Omental fat pad (tissue), 4 donors: ENCODE data around the gene CDC25C. TPM values are rescaled to one million over a fixed set of nuclear protein-coding genes. Genes with fewer than 3 reads are reported as not detected.
"Not testable (repeated sequence)": the region's sequence is repeated elsewhere in the genome, so short reads cannot be mapped to it uniquely, and the experiment has no call there.

ENCODE experiments used
- ATAC-seq: fragments of 150-250 bp; one replicate; pipeline ENCODE4 v1.9.1; 2016; ENCODE audit warnings: mild to moderate bottlenecking, moderate library complexity; ENCODE audit not compliant: low FRiP score
- DNase-seq: peaks from one replicate; pipeline ENCODE4 v3.0.0-alpha.2; 2019; ENCODE audit warnings: low spot score
- total RNA-seq, 4 donors: library from RNA; depleted of rRNA; stranded (reverse); fragments of >200 nt; gene quantifications; one replicate each; pipeline ENCODE4 v1.1.0, GENCODE V29; 2016
- TF ChIP-seq, protein P1 (sequence below), 3 donors: fragments of 450-650 bp; IDR thresholded peaks; one replicate each; pipeline ENCODE4 v1.5.1; 2016 to 2017; ENCODE audit warnings: antibody characterized with exemption in 3 of 3, mild to moderate bottlenecking in 3 of 3, moderate library complexity in 2 of 3

The CDC25C gene
- total RNA-seq, 4 donors from 2014 or later: 0.56 to 0.72 TPM; not detected in 2

DNA sequence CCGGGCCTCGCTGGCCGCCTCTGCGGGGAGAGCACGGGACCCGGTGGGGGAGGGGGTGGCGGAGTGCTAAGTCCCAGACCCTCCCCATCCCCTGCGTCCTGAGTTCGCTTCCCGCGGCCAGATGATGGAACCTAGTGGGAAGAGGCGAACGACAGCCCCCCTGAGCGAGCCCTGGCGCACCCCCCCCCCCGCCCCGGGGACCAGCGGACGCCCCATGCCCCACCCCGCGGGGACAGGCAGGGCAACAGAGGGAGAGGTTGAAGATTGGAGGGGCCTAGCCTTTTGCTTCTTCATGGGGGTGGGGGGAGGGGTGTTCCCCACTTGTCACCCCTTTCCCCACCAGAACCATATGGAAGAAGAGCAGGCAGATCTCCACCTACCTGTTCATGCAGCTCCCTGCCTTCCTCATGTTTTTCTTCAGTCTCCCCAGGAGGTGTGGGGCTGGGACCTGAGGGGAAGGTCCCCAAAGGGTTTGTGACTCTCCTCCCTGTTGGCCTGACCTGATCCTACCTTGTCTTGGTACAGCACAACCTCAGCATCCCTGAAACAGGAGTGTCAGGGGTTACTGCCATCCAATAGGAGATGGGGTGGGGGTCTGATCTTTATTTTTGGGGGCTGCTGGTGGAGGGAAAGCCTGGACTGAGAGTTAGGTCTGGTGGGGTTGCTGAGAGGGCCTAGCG is 6.9 kb upstream of the CDC25C start:
- DNase-seq (no peak), ATAC-seq (no peak)
- TF ChIP-seq, protein P1, sequence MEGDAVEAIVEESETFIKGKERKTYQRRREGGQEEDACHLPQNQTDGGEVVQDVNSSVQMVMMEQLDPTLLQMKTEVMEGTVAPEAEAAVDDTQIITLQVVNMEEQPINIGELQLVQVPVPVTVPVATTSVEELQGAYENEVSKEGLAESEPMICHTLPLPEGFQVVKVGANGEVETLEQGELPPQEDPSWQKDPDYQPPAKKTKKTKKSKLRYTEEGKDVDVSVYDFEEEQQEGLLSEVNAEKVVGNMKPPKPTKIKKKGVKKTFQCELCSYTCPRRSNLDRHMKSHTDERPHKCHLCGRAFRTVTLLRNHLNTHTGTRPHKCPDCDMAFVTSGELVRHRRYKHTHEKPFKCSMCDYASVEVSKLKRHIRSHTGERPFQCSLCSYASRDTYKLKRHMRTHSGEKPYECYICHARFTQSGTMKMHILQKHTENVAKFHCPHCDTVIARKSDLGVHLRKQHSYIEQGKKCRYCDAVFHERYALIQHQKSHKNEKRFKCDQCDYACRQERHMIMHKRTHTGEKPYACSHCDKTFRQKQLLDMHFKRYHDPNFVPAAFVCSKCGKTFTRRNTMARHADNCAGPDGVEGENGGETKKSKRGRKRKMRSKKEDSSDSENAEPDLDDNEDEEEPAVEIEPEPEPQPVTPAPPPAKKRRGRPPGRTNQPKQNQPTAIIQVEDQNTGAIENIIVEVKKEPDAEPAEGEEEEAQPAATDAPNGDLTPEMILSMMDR (IDR thresholded peaks at IDR 0.05): no peak

DNA sequence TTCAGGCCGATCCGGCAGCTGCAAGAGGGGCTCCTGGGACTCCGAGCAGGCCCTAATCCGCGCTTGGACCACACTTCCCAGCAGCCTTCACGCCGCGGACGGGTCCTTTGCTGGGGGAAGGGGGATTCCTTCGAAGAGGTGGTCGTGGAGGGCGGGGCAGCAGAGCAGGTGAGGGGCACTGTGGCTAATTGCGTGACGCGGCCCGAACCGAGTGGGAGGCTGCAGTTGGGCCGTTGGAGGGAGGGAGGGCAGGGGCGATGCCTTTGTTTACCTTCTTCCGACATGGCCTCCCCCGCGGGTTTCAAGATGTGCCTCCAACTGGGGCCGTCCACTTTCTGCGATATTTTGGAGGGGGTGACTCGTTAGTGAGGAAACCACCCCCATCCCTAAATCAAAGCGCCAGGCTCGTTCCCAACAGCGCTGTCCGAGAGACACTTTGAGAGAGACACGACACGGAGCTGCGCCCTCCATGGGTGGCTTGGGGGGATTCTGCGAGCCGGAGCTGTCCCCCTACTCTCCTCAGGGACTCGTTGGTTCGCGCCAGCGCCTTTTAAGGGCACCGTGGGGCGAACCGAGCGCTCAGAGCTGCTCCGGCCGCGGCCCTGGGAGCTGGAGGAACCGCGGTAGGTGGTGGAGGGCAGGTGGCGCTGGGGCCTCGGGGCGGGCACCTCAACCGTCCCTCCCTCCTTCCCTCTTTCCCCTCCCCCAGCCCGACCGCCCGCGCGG is 6.2 kb upstream of the CDC25C start, which contains the start of gene FAM53C:
Gene FAM53C, plus strand, starts transcription at position 582 of the 726 bp plus-strand sequence. CDS start 3,070 bp downstream, outside the sequence.
- ATAC-seq (peak; percentile 96), DNase-seq (peak; percentile 87)
- TF ChIP-seq, protein P1 (IDR thresholded peaks at IDR 0.05): no peak

DNA sequence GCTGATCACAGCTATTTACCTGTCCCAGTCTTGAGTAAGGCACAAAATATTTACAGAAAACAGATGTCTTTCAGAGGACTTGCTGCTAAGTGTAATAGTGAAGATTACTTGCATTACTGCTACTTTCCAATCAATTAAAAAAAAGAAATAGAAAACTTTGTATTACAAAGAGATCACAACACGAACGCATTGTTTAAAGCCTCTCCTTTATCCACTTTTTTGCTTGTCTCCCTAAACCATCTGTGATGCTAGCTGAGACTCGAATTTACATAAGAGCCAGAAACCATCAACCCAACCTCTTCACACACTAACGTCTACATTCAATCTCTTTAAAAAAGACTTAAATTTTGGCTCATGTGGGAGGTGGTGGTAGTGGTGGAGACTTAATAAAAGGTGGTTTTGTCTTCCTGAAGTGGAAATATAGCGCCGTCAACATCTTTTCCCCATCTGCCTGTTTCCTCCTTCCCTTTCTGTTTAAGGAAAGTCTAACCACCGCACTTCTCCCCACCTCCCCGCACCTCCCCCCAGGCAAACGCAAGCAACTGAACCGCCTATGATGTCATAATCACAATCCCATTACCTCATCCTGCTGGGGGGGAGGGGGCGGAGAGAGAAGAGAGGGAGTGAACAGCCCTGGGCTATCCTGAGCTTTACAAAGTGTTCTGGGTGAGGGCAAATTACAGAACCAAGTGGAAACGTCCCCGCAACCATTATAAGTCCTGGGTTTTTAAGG is 5.5 kb upstream of the CDC25C start:
- ATAC-seq (peak; percentile 64), DNase-seq (peak; percentile 90)
- TF ChIP-seq, protein P1 (IDR thresholded peaks at IDR 0.05): no peak

GRCh38 chr5:138334867-138335447 is 3.4 kb upstream of the CDC25C start:
- DNase-seq (no peak), ATAC-seq (no peak)
- TF ChIP-seq, protein P1 (IDR thresholded peaks at IDR 0.05): no peak

DNA sequence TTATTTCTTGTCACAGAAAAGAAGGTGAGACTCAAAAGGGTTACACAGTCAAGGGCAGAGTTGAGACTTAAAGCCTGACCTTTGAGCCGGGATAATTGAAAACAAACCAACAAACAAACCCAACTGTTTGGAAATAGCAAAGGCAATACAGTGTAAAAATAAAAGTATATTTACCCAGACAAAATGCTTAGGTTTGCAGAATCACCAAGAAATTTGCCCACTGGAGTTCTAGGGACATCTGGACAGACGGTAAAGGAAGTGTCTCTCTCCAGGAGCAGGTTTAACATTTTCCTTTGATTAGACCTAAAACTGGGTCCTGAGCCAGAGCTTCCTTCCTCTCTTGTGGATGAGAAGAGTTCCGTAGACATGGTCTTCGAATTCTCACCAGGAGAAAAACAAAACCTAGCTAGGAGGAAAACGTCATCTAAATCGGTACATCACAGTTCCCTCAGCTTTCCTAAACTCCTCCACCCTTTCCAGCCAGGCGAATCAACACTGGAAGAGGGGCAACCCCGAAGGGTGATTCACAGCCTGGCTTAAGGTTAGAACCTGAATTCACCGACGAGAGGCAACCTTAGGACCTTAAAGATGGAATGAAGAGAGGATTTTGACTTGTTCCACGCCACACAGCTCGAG is 673 bp downstream of the CDC25C start:
- no peak for ATAC-seq
- TF ChIP-seq, protein P1 (IDR thresholded peaks at IDR 0.05): no peak
- no peak for DNase-seq

DNA sequence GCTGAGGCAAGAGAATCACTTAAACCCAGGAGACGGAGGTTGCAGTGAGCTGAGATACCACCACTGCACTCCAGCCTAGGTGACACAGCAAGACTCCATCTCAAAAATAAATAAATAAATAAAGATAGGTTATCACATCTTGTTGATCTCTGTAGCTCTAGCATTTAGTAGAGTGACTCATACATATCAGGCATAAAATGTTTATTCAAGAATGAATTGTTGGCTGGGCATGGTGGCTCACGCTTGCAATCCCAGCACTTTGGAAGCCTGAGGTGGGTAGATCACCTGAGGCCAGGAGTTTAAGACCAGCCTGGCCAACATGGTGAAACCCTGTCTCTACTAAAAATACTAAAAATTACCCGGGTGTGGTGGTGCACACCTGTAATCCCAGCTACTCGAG is 13.4 kb downstream of the CDC25C start:
- not testable (repeated sequence) for ATAC-seq, DNase-seq
